ENCODE measurements around the gene NSMCE1. TPM values are rescaled to one million over a fixed set of nuclear protein-coding genes. Genes with fewer than 3 reads are reported as not detected.
A peak's percentile ranks its signal among the peaks of the same experiment; 100 is the strongest.
"Not testable (repeated sequence)": the region's sequence is repeated elsewhere in the genome, so short reads cannot be mapped to it uniquely, and the experiment has no call there.

NSMCE1 gene
- total RNA-seq, 1 experiment from 2014 or later, result 62.6 TPM

DNA sequence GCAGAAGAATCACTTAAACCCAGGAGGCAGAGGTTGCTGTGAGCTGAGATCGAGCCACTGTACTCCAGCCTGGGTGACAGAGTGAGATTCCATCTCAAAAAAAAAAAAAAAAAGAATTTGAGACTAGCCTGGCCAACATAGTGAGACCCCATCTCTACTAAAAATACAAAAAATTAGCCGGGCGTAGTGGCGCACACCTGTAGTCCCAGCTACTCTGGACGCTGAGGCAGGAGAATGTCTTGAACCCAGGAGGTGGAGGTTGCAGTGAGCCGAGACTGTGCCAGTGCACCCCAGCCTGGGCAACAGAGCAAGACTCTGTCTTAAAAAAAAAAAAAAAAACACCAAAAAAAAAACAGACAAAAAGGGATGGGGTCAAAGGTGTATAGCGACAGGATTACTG is 4.1 kb upstream of the NSMCE1 start:
- DNase-seq (ENCODE audit: low read depth in 1 of 2, low spot score in 2 of 2); H3K4me3 ChIP-seq; H3K9me3 ChIP-seq (replicated peaks); H3K36me3 ChIP-seq; H3K27ac ChIP-seq; H3K27me3 ChIP-seq (replicated peaks): not testable (repeated sequence)
- peaks cover 10% of the 10 kb centered on the region for H3K4me1 ChIP-seq (replicated peaks)

GRCh38 chr16:27272076-27272475 is 3.5 kb upstream of the NSMCE1 start:
- H3K4me3 ChIP-seq, result no peak overlapping the region
- H3K27ac ChIP-seq, result no peak overlapping the region
- H3K27me3 ChIP-seq (replicated peaks), result no peaks in the 10 kb centered on the region
- no peak for DNase-seq (ENCODE audit: low read depth in 1 of 2, low spot score in 2 of 2)
- no peaks in the 10 kb centered on the region for H3K9me3 ChIP-seq (replicated peaks)
- peaks cover 11% of the 10 kb centered on the region for H3K4me1 ChIP-seq (replicated peaks)
- no peaks in the 10 kb centered on the region for H3K36me3 ChIP-seq

- DNase-seq (ENCODE audit: low read depth in 1 of 2, low spot score in 2 of 2), result no peak
- H3K4me1 ChIP-seq (replicated peaks), result peaks cover 11% of the 10 kb centered on the region
- no peaks in the 10 kb centered on the region for H3K9me3 ChIP-seq (replicated peaks)
- H3K27ac ChIP-seq, result no peak overlapping the region
- no peaks in the 10 kb centered on the region for H3K36me3 ChIP-seq
- no peaks in the 10 kb centered on the region for H3K27me3 ChIP-seq (replicated peaks)
- H3K4me3 ChIP-seq, result no peak overlapping the region
Observed at GRCh38 chr16:27270349-27270748, 1.8 kb upstream of the NSMCE1 start.

- H3K27me3 ChIP-seq (replicated peaks), result no peaks in the 10 kb centered on the region
- no peak overlapping the region for H3K27ac ChIP-seq
- H3K9me3 ChIP-seq (replicated peaks), result no peaks in the 10 kb centered on the region
- H3K4me3 ChIP-seq, result peak overlapping the region; percentile 55
- DNase-seq (ENCODE audit: low read depth in 1 of 2, low spot score in 2 of 2), result no peak
- H3K36me3 ChIP-seq, result no peaks in the 10 kb centered on the region
- peaks cover 13% of the 10 kb centered on the region for H3K4me1 ChIP-seq (replicated peaks)
Observed at GRCh38 chr16:27269300-27270150, 953 bp upstream of the NSMCE1 start.

GRCh38 chr16:27267037-27267677 is 1.4 kb downstream of the NSMCE1 start:
- DNase-seq (ENCODE audit: low read depth in 1 of 2, low spot score in 2 of 2), result no peak
- H3K36me3 ChIP-seq, result no peaks in the 10 kb centered on the region
- no peak overlapping the region for H3K27ac ChIP-seq
- no peaks in the 10 kb centered on the region for H3K9me3 ChIP-seq (replicated peaks)
- H3K27me3 ChIP-seq (replicated peaks), result no peaks in the 10 kb centered on the region
- H3K4me1 ChIP-seq (replicated peaks), result peaks cover 16% of the 10 kb centered on the region
- H3K4me3 ChIP-seq, result no peak overlapping the region

GRCh38 chr16:27265982-27266381 is 2.6 kb downstream of the NSMCE1 start:
- Histone ChIP-seq H3K4me3 (no peak overlapping the region), H3K4me1 (replicated peaks) (peaks cover 16% of the 10 kb centered on the region), H3K27me3 (replicated peaks) (no peaks in the 10 kb centered on the region), H3K36me3 (no peaks in the 10 kb centered on the region), H3K9me3 (replicated peaks) (no peaks in the 10 kb centered on the region), H3K27ac (no peak overlapping the region)
- no peak for DNase-seq (ENCODE audit: low read depth in 1 of 2, low spot score in 2 of 2)

- Histone ChIP-seq H3K4me1 (replicated peaks) (peaks cover 14% of the 10 kb centered on the region), H3K27me3 (replicated peaks) (no peaks in the 10 kb centered on the region), H3K36me3 (no peaks in the 10 kb centered on the region), H3K27ac (no peak overlapping the region), H3K9me3 (replicated peaks) (no peaks in the 10 kb centered on the region), H3K4me3 (no peak overlapping the region)
- DNase-seq (ENCODE audit: low read depth in 1 of 2, low spot score in 2 of 2), result no peak
Observed at GRCh38 chr16:27264151-27264550, 4.4 kb downstream of the NSMCE1 start.

DNA sequence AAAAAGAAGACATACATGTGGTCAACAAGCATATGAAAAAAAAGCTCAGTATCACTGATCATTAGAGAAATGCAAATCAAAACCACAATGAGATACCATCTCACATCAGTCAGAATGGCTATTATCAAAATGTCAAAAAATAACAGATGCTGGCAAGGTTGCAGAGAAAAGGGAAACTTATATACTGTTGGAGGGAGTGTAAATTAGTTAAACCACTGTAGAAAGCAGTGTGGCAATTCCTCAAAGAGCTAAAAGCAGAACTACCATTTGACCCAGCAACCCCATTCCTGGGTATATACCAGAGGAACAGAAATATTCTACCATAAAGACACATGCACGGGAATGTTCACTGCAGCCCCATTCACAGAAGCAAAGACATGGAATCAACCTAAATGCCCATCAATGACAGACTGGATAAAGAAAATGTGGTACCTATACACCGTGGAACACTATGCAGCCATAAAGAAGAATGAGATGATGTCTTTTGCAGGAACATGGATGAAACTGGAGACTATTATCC is 5.6 kb downstream of the NSMCE1 start:
- H3K27me3 ChIP-seq (replicated peaks); H3K36me3 ChIP-seq: not testable (repeated sequence)
- peaks cover 22% of the 10 kb centered on the region for H3K4me1 ChIP-seq (replicated peaks)

GRCh38 chr16:27259710-27260109 is 8.9 kb downstream of the NSMCE1 start:
- DNase-seq (ENCODE audit: low read depth in 1 of 2, low spot score in 2 of 2), result no peak
- peaks cover 2% of the 10 kb centered on the region; the same call in 1 of the 2 replicates for H3K36me3 ChIP-seq

More for the DNA sequence above, 5.6 kb downstream of the NSMCE1 start:
- H3K27ac ChIP-seq; H3K9me3 ChIP-seq (replicated peaks); H3K4me3 ChIP-seq; DNase-seq (ENCODE audit: low read depth in 1 of 2, low spot score in 2 of 2): not testable (repeated sequence)

GRCh38 chr16:27258241-27258734 is 10.3 kb downstream of the NSMCE1 start:
- Histone ChIP-seq H3K27ac (peak overlapping the region; percentile 44), H3K4me3 (no peak overlapping the region), H3K27me3 (replicated peaks) (no peaks in the 10 kb centered on the region), H3K36me3 (peaks cover 3% of the 10 kb centered on the region; the same call in 1 of the 2 replicates), H3K4me1 (replicated peaks) (peaks cover 25% of the 10 kb centered on the region), H3K9me3 (replicated peaks) (no peaks in the 10 kb centered on the region)
- DNase-seq (ENCODE audit: low read depth in 1 of 2, low spot score in 2 of 2), result peak in 1 of 2 experiments; percentile 33

More at GRCh38 chr16:27259710-27260109, 8.9 kb downstream of the NSMCE1 start:
- no peak overlapping the region for H3K27ac ChIP-seq
- no peaks in the 10 kb centered on the region for H3K9me3 ChIP-seq (replicated peaks)
- H3K27me3 ChIP-seq (replicated peaks), result no peaks in the 10 kb centered on the region
- H3K4me3 ChIP-seq, result no peak overlapping the region
- H3K4me1 ChIP-seq (replicated peaks), result peaks cover 20% of the 10 kb centered on the region

GRCh38 chr16:27257271-27257670 is 11.3 kb downstream of the NSMCE1 start:
- Histone ChIP-seq H3K27me3 (replicated peaks) (no peaks in the 10 kb centered on the region), H3K4me1 (replicated peaks) (peaks cover 29% of the 10 kb centered on the region), H3K36me3 (peaks cover 5% of the 10 kb centered on the region; the same call in 1 of the 2 replicates), H3K4me3 (no peak overlapping the region), H3K9me3 (replicated peaks) (no peaks in the 10 kb centered on the region), H3K27ac (no peak overlapping the region)
- no peak for DNase-seq (ENCODE audit: low read depth in 1 of 2, low spot score in 2 of 2)

DNA sequence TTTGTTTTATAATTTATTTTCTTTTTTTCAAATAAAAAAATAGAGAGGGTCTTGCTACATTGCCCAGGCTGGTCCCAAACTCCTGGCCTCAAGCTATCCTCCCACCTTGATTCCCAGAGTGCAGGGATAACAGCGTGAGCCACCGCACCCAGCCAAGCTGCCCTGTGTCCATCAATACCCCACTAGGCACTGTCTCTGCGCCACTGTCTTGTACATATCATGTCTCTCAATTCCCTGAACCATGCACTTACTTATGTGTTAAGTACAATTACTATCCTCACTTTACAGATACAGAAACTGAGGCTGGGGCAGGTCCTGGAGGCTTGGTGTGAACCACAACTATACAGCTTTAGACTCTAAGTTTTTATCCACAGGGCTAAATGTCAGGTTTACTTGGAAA is 11.7 kb downstream of the NSMCE1 start:
- Histone ChIP-seq H3K9me3 (replicated peaks) (no peaks in the 10 kb centered on the region), H3K4me3 (no peak overlapping the region), H3K27ac (no peak overlapping the region), H3K27me3 (replicated peaks) (no peaks in the 10 kb centered on the region), H3K4me1 (replicated peaks) (peaks cover 29% of the 10 kb centered on the region), H3K36me3 (peaks cover 5% of the 10 kb centered on the region; the same call in 1 of the 2 replicates)
- no peak for DNase-seq (ENCODE audit: low read depth in 1 of 2, low spot score in 2 of 2)

DNA sequence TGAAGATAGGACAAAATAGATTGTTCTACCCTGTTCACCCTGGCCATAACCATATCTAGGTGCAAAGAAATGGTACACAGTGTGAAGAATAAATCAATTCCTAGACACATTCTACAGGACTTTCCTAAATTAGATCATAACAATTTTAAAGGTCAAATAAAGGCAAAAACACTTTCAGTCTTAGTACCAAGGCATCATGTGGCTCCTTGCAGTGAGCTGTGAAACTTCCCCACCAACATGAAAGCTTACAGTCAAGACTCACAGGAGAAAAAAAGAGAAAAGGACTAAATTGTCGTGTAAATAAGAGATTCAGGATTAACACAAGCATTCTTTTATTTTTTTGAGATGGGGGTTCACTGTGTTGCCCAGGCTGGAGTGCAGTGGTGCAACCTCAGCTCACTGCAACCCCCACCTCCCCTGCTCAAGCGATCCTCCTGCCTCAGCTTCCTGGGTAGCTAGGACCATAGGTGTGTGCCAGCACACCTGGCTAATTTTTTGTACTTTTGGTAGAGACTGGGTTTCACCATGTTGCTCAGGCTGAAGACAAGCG is 14.2 kb downstream of the NSMCE1 start:
- no peaks in the 10 kb centered on the region for H3K27me3 ChIP-seq (replicated peaks)
- no peak for DNase-seq (ENCODE audit: low read depth in 1 of 2, low spot score in 2 of 2)
- no peak overlapping the region for H3K27ac ChIP-seq
- H3K36me3 ChIP-seq, result peaks cover 5% of the 10 kb centered on the region; the same call in 1 of the 2 replicates
- no peak overlapping the region for H3K4me3 ChIP-seq
- H3K9me3 ChIP-seq (replicated peaks), result no peaks in the 10 kb centered on the region
- peaks cover 29% of the 10 kb centered on the region for H3K4me1 ChIP-seq (replicated peaks)

Data from SJSA1 (cell line).